ENCODE results near the gene NLRP1. TPM values are rescaled to one million over a fixed set of nuclear protein-coding genes. Genes with fewer than 3 reads are reported as not detected.

NLRP1 gene
- total and polyA plus RNA-seq, 2 of the 13 experiments (the other 11 are each of a cell fraction or from before 2014, with no cell fraction given) = 3.4 to 3.7 TPM

DNA sequence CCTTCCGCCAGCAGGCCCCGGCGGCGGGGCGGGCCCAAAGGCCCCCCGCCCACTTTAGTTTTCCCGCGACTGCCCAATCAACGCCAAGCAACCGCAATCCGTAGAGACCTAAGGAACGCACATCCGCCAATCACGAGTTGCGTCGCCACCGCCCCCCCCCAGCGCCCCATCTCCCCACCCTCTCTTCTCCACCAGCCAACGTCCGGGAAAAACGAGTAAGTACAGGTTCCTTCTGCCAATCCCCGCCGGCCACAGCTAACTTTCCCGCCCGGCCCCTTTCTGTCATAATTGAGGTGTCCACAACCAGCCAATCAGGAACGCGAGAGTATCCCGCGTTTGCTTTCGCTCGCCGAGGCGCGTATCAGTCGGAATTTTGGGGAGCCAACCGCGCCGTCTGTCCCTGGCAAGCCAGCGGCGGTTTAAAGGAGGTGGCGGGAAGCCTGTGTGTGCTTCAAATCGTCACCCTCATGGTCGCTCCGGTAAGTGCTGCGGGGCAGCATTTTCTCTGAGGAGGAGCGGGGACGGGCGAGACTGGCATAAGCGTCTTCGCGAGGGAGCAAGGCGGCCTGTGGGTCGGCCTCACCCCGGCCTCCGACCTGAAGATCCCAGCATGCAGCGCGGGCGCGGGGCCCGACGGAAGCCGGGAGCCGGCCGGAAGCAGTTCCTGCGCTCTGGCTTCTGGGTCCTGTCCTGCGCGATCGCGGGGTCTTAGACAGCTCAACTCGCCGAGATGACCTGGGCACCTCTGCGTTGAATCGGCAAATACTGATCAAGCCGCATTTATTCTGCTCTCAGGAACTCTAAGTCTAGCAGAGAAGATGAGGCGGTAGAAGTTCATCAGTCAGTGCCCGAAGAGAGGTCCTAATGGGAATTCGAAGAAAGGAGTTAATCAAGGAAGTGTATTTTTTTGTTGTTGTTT, 97.8 kb downstream of the NLRP1 start, which contains the start of gene MIS12 (continued):
- TF ChIP-seq RARA (CRISPR knock-in tag; IDR thresholded peaks at IDR 0.05) (no peak), ZMYM2 (CRISPR knock-in tag; IDR thresholded peaks at IDR 0.05) (no peak), ZNF547 (CRISPR knock-in tag; IDR thresholded peaks at IDR 0.05) (peak; percentile 91), SALL1 (CRISPR knock-in tag; IDR thresholded peaks at IDR 0.05) (peak; percentile 89), ATF6 (CRISPR knock-in tag; conservative IDR thresholded peaks at IDR 0.05) (peak; percentile 84; the same call in 1 of the 2 replicates), ZSCAN21 (CRISPR knock-in tag; IDR thresholded peaks at IDR 0.05; ENCODE audit: borderline replicate concordance) (peak; percentile 77), HOXA3 (CRISPR knock-in tag; IDR thresholded peaks at IDR 0.05) (peak; percentile 76), NRL (CRISPR knock-in tag; IDR thresholded peaks at IDR 0.05; ENCODE audit: borderline replicate concordance) (peak; percentile 83; the same call in 1 of the 2 replicates), ZNF589 (CRISPR knock-in tag; conservative IDR thresholded peaks at IDR 0.05) (peak; percentile 71; the same call in 1 of the 2 replicates), NKX3-1 (CRISPR knock-in tag; IDR thresholded peaks at IDR 0.05) (peak; percentile 78), ZBTB33 (CRISPR knock-in tag; IDR thresholded peaks at IDR 0.05) (peak; percentile 49), FOXJ3 (CRISPR knock-in tag; IDR thresholded peaks at IDR 0.05; ENCODE audit: borderline replicate concordance) (peak; percentile 61; the same call in 1 of the 2 replicates), TAF15 (IDR thresholded peaks at IDR 0.05; ENCODE audit: low read depth, low read length, poor library complexity, severe bottlenecking) (peak; percentile 73), ZNF121 (CRISPR knock-in tag; IDR thresholded peaks at IDR 0.05) (no peak), PLRG1 (conservative IDR thresholded peaks at IDR 0.05) (no peak), FOXK1 (CRISPR knock-in tag; IDR thresholded peaks at IDR 0.05; ENCODE audit: borderline replicate concordance, low read depth) (peak; percentile 42; the same call in 1 of the 2 replicates), PHF21A (CRISPR knock-in tag; IDR thresholded peaks at IDR 0.05) (peak; percentile 70; the same call in 1 of the 2 replicates), ZBED4 (CRISPR knock-in tag; IDR thresholded peaks at IDR 0.05; ENCODE audit: borderline replicate concordance) (peak; percentile 75), ZNF563 (CRISPR knock-in tag; IDR thresholded peaks at IDR 0.05) (peak; percentile 81; the same call in 1 of the 2 replicates), ZNF792 (CRISPR knock-in tag; IDR thresholded peaks at IDR 0.05) (peak; percentile 52; the same call in 1 of the 2 replicates)
- TF ChIP-seq, protein P1, sequence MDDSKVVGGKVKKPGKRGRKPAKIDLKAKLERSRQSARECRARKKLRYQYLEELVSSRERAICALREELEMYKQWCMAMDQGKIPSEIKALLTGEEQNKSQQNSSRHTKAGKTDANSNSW (CRISPR knock-in tag; IDR thresholded peaks at IDR 0.05; ENCODE audit: borderline replicate concordance) = 0 out of 2 replicates have a peak, but pooled peaks have one; percentile 46

Measured in HepG2 (cell line).